ENCODE measurements around the gene HOXB6.

Gene HOXB6

DNA sequence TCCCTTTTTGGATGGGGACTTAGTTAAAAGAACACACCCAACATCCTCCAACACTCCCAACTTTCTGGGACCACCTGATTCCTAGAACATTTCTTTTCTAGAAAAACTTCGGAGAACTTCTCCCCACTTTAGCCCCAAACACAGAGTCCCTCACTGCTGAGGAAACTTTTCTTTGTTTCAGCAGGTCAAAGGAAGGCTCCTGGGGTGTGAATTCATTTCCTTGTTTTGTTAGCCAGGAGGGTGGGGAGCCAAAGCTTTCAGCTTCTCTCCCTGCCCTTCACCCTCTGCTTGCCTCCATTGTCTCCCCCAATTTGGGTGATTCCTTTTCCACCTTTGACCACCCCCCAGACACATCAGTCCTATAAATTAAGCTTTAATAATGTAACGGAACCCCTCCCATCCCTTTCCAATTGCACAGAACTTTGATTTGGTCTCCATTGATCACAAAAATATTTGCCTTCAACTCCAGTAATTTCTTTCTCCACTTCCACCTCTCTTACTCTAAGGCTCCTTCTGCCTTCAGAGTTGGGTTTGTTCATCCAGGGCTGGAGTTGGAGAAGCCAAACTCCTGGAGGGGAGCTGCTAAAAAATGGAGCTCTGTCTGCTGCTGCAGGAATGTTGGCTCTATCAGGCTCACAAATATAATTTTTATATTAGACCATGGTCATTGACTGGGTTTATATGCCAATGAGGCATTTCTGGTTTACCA lies 37.0 kb downstream of the HOXB6 start (continued):
- TF ChIP-seq, protein P1, sequence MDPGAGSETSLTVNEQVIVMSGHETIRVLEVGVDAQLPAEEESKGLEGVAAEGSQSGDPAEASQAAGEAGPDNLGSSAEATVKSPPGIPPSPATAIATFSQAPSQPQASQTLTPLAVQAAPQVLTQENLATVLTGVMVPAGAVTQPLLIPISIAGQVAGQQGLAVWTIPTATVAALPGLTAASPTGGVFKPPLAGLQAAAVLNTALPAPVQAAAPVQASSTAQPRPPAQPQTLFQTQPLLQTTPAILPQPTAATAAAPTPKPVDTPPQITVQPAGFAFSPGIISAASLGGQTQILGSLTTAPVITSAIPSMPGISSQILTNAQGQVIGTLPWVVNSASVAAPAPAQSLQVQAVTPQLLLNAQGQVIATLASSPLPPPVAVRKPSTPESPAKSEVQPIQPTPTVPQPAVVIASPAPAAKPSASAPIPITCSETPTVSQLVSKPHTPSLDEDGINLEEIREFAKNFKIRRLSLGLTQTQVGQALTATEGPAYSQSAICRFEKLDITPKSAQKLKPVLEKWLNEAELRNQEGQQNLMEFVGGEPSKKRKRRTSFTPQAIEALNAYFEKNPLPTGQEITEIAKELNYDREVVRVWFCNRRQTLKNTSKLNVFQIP (CRISPR knock-in tag; IDR thresholded peaks at IDR 0.05; ENCODE audit: borderline replicate concordance, low read depth): no peak
- no peak for TF ChIP-seq ZNF70 (CRISPR knock-in tag; IDR thresholded peaks at IDR 0.05)

DNA sequence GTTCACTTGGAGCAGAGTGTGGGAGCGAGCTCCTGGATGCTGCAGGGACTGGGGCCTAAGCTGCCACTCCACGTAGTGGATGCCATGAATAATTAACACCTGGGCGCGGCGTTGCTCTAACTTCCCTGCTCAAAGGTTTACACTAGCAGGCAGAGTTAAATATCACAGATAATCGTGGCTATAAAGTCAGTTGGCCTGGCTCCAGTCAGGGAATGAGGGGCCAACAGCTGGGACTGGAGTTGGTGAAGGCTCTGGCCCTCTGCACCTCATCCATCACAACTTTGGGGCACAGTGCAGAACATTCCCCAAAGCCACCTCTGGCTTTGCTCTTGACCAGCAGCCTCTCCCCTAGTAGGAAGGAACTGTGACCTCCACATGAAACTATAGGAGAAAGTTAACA lies 37.6 kb downstream of the HOXB6 start:
- no peak for ATAC-seq
- TF ChIP-seq BACH2 (CRISPR knock-in tag; IDR thresholded peaks at IDR 0.05; ENCODE audit: borderline replicate concordance) (no peak), RARB (CRISPR knock-in tag; IDR thresholded peaks at IDR 0.05) (no peak), PPARA (CRISPR knock-in tag; IDR thresholded peaks at IDR 0.05; ENCODE audit: borderline replicate concordance) (no peak), ZNF70 (CRISPR knock-in tag; IDR thresholded peaks at IDR 0.05) (no peak), ZFP3 (CRISPR knock-in tag; IDR thresholded peaks at IDR 0.05) (no peak), TCF4 (CRISPR knock-in tag; IDR thresholded peaks at IDR 0.05; ENCODE audit: borderline replicate concordance) (no peak), ZNF565 (CRISPR knock-in tag; conservative IDR thresholded peaks at IDR 0.05; ENCODE audit: low read depth) (no peak), OSR1 (CRISPR knock-in tag; IDR thresholded peaks at IDR 0.05) (no peak)
- TF ChIP-seq, protein P1 (CRISPR knock-in tag; IDR thresholded peaks at IDR 0.05; ENCODE audit: borderline replicate concordance, low read depth): no peak
- TF ChIP-seq, protein P2, sequence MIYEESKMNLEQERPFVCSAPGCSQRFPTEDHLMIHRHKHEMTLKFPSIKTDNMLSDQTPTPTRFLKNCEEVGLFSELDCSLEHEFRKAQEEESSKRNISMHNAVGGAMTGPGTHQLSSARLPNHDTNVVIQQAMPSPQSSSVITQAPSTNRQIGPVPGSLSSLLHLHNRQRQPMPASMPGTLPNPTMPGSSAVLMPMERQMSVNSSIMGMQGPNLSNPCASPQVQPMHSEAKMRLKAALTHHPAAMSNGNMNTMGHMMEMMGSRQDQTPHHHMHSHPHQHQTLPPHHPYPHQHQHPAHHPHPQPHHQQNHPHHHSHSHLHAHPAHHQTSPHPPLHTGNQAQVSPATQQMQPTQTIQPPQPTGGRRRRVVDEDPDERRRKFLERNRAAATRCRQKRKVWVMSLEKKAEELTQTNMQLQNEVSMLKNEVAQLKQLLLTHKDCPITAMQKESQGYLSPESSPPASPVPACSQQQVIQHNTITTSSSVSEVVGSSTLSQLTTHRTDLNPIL (CRISPR knock-in tag; IDR thresholded peaks at IDR 0.05; ENCODE audit: low read depth): no peak

DNA sequence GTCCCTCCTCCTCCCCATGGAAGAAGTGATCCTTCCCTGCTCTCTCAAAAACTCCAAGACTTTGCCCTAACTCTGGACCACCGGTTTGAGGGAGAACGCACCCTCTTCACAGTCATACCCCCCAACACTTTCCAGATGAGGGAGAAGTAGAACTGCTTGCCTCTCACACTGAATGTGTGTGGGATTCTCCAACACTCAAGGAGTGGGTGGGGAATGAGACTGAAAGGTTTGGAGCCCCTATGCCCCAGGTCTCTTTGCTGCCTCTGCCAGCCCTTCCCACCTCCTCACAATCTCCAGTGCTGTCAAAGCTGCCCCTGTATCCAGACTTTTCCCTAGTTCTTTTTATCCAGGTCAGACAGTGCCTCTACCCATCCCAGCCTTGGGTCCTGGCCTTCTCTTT lies 38.1 kb downstream of the HOXB6 start:
- no peak for ATAC-seq
- TF ChIP-seq ARNTL (CRISPR knock-in tag; IDR thresholded peaks at IDR 0.05; ENCODE audit: borderline replicate concordance, low read depth) (no peak), BACH2 (CRISPR knock-in tag; IDR thresholded peaks at IDR 0.05; ENCODE audit: borderline replicate concordance) (no peak), SNAI2 (CRISPR knock-in tag; IDR thresholded peaks at IDR 0.05) (no peak), TCF4 (CRISPR knock-in tag; IDR thresholded peaks at IDR 0.05; ENCODE audit: borderline replicate concordance) (no peak), ZC3H10 (CRISPR knock-in tag; IDR thresholded peaks at IDR 0.05) (no peak), ZNF8 (CRISPR knock-in tag; IDR thresholded peaks at IDR 0.05) (no peak)
- TF ChIP-seq, protein P3, sequence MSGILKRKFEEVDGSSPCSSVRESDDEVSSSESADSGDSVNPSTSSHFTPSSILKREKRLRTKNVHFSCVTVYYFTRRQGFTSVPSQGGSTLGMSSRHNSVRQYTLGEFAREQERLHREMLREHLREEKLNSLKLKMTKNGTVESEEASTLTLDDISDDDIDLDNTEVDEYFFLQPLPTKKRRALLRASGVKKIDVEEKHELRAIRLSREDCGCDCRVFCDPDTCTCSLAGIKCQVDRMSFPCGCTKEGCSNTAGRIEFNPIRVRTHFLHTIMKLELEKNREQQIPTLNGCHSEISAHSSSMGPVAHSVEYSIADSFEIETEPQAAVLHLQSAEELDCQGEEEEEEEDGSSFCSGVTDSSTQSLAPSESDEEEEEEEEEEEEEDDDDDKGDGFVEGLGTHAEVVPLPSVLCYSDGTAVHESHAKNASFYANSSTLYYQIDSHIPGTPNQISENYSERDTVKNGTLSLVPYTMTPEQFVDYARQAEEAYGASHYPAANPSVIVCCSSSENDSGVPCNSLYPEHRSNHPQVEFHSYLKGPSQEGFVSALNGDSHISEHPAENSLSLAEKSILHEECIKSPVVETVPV (CRISPR knock-in tag; IDR thresholded peaks at IDR 0.05): no peak

DNA sequence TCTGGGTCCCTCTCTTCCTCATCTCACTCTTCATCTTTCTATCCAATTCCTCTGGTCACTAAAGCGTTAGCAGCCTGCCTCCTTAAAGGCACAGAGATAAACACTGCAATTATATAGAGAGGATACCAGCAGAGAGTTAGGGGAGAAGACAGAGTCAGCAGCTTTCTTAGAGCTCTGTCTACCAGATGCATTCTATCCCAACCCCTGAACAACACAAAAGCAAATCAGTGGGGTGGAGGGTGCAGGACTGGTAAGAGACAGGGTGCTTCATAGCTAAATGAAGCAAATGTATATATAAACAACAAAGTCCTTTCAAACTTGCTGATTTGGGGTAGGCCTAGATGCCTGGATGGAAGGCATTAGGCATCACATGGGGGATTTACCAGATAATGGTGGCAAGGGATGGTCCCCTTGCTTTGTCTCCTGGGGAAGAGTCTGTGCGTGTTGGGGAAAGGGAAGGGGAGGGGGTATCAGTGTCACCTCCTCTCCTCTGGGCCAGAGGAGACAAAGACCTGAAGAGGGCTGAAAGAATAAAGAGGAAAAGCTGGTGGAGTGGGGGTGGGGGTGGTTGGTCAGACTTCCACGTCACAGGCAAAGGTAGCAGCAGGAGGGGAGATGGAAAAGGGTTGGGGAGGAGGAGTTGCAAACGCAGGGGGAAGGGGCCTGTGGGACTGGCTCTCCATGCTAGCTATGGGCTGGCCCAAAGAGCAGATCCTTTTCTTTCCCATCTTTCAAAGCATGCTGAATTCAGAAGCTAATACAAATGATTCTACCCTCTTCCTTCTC lies 38.7 kb downstream of the HOXB6 start:
- TF ChIP-seq SNAI2 (CRISPR knock-in tag; IDR thresholded peaks at IDR 0.05) (no peak), ARNTL (CRISPR knock-in tag; IDR thresholded peaks at IDR 0.05; ENCODE audit: borderline replicate concordance, low read depth) (no peak), ISL1 (CRISPR knock-in tag; IDR thresholded peaks at IDR 0.05) (no peak), BACH2 (CRISPR knock-in tag; IDR thresholded peaks at IDR 0.05; ENCODE audit: borderline replicate concordance) (no peak), ESRRG (CRISPR knock-in tag; IDR thresholded peaks at IDR 0.05) (no peak), ZNF565 (CRISPR knock-in tag; conservative IDR thresholded peaks at IDR 0.05; ENCODE audit: low read depth) (no peak), ZC3H10 (CRISPR knock-in tag; IDR thresholded peaks at IDR 0.05) (no peak), GLIS3 (CRISPR knock-in tag; IDR thresholded peaks at IDR 0.05) (no peak), PPARA (CRISPR knock-in tag; IDR thresholded peaks at IDR 0.05; ENCODE audit: borderline replicate concordance) (no peak), TOX (CRISPR knock-in tag; IDR thresholded peaks at IDR 0.05; ENCODE audit: borderline replicate concordance) (no peak), ZFP3 (CRISPR knock-in tag; IDR thresholded peaks at IDR 0.05) (no peak), RARB (CRISPR knock-in tag; IDR thresholded peaks at IDR 0.05) (no peak), TCF4 (CRISPR knock-in tag; IDR thresholded peaks at IDR 0.05; ENCODE audit: borderline replicate concordance) (no peak), ZNF8 (CRISPR knock-in tag; IDR thresholded peaks at IDR 0.05) (no peak)
- TF ChIP-seq, protein P4, sequence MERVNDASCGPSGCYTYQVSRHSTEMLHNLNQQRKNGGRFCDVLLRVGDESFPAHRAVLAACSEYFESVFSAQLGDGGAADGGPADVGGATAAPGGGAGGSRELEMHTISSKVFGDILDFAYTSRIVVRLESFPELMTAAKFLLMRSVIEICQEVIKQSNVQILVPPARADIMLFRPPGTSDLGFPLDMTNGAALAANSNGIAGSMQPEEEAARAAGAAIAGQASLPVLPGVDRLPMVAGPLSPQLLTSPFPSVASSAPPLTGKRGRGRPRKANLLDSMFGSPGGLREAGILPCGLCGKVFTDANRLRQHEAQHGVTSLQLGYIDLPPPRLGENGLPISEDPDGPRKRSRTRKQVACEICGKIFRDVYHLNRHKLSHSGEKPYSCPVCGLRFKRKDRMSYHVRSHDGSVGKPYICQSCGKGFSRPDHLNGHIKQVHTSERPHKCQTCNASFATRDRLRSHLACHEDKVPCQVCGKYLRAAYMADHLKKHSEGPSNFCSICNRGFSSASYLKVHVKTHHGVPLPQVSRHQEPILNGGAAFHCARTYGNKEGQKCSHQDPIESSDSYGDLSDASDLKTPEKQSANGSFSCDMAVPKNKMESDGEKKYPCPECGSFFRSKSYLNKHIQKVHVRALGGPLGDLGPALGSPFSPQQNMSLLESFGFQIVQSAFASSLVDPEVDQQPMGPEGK (CRISPR knock-in tag; IDR thresholded peaks at IDR 0.05; ENCODE audit: borderline replicate concordance): no peak
- TF ChIP-seq, protein P1 (CRISPR knock-in tag; IDR thresholded peaks at IDR 0.05; ENCODE audit: borderline replicate concordance, low read depth): no peak
- no peak for ATAC-seq

Measured in SK-N-SH treated with all-trans-retinoic acid at 6 μM for 48 hours (cell line).